Measurements from ENCODE around the gene TBATA.

TBATA gene

DNA sequence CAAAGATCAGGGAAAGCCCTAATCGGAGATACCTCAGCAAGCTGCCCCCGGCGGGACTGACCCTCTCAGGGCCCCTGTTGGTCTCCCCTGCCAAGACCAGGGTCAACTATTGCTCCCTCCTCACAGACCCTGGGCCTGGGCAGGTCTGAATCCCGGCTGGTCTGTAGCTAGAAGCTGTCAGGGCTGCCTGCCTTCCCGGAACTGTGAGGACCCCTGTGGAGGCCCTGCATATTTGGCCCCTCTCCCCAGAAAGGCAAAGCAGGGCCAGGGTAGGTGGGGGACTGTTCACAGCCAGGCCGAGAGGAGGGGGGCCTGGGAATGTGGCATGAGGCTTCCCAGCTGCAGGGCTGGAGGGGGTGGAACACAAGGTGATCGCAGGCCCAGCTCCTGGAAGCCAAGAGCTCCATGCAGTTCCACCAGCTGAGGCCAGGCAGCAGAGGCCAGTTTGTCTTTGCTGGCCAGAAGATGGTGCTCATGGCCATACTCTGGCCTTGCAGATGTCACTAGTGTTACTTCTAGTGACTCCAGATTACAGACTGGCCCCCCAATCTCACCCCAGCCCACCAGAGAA, 24.1 kb downstream of the TBATA start:
- no peak for DNase-seq

DNA sequence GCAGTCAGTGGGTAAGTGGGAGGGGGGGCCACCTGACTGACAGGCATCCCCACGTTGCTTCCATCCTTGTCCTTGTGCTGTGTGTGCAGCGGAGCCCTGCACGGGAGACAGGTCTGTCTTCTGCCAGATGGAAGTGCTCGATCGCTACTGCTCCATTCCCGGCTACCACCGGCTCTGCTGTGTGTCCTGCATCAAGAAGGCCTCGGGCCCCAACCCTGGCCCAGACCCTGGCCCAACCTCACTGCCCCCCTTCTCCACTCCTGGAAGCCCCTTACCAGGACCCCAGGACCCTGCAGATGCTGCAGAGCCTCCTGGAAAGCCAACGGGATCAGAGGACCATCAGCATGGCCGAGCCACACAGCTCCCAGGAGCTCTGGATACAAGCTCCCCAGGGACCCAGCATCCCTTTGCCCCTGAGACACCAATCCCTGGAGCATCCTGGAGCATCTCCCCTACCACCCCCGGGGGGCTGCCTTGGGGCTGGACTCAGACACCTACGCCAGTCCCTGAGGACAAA, 24.8 kb downstream of the TBATA start:
- no peak for DNase-seq

GRCh38 chr10:70759781-70760180, 25.4 kb downstream of the TBATA start:
- DNase-seq: no peak

DNA sequence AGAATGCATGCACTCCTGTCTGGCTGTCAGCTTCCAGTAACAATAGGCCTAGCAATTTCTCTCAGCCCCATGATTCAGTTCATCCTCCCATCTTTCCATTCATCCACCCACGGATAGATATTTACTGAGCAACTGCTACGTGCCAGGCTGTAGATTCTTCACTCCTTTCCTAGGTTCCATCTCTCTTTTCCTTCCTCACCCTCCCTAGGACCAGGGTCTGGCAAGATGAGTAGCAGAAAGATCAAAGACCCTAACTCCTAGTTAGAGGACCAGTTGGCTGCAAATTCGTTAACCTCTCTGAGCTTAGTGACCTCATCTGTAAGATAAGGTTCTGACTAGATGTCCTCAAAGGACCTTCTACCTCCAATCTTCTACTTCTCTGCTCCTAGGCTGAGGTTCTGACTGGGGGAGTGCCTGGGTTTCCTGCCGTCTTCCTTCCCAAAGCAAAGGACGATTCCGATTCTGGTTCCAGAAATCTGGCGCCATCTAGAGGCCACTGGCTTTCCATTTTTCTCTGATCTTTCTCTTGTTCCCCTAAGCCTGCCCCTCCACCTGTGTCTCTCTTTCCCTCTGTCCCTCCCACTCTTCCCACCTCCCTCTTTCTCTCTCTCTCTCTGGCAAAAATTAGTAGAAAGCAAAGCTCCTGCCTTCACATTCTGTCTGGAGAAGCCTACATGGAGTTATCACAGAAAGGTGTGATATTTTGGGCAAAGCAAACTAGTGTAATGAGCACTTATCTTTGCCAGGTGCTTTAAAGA, 26.2 kb downstream of the TBATA start:
- peak; percentile 60 to 77 for DNase-seq

- no peak for DNase-seq
Measured at GRCh38 chr10:70757856-70758255, 27.3 kb downstream of the TBATA start.

DNA sequence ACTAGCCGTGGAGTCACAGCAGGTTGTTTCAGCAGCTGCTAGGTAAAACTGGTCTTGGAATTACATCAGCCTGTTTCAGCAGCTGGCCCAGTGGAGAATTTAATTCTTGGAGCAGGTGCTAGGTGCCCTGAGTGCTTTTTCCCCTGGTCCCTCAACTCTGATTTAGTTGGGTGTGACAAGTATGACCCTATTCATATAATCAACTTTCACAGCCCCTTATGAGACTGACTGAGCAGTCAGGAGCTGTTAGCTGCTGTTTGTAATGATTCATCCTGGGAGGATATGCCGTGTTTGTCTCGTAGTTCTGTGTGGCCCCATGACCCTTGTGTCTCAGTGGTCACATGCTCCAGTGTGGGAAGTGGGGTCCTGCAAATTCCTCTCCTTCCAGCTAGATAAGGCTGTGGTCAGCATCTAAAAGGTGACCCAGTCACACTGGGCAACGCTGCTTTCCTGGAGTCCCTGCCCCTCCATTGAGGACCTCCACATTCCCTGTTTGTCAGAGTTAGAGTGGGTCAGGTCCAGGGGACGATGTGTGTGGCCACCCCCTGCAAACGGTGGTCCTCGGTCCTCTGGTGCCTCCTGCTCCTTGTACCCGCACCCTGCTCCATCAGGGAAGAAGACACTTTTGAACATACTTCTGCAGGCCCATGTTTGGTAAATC, 28.3 kb downstream of the TBATA start:
- DNase-seq: no peak

DNA sequence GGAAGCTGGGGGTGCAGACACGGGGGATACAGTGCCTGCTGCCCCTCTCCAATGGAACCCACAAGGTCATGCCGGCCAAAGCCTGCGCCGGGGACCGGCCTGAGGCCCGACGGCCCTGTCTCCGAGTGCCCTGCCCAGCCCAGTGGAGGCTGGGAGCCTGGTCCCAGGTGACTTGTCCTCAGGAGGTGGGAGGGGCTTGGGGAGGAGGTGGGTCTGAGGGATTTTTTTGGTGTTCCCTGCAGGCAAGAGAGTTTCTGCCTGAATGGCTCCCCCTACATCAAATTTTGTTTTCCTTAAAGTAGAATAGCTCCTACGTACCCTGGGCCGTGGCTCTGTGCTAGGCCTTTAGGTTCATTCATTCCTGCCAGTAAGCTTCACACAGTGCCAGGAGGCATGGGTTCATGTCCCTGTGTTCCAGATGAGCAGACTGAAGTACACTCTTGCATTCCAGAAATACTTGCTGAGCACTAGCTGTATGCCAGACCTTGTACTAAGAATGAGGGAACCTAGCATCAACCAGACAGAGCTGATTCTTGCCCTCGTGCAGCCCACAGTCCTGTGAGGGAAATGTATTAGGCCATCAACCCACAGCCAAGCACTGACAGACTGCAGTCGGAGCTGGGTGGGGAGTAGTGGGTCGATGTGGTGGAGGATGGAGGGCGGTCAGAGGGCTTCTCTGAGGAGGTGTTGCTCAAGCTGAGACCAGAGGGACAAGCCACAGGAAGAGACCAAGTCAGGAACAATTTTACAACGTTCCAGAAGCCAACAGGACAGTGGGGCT, 31.1 kb downstream of the TBATA start:
- no peak for DNase-seq

GRCh38 chr10:70753026-70753663, 32.0 kb downstream of the TBATA start:
- DNase-seq: no peak

DNA sequence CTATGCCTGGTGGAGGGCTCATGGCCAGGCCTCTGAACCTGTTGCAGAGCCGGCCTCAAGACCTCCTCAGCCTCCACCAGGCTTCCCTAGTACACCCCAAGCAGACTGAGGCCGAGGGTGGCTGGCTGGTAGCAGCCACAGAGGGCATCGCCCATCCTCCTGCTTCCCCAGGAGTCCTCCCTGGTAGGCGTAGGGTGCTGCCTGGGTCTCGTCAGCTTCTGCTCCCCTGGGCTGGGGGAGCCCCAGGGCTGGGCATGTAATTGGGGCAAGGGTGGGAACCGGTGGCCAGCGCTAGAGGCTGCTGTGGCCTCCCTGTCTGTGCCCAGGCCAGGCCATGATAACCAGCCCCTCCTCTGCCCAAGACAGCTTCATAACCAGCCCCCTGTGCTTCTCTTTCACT, 32.6 kb downstream of the TBATA start:
- no peak for DNase-seq

- DNase-seq: no peak
Measured at GRCh38 chr10:70751991-70752390, 33.2 kb downstream of the TBATA start.

DNA sequence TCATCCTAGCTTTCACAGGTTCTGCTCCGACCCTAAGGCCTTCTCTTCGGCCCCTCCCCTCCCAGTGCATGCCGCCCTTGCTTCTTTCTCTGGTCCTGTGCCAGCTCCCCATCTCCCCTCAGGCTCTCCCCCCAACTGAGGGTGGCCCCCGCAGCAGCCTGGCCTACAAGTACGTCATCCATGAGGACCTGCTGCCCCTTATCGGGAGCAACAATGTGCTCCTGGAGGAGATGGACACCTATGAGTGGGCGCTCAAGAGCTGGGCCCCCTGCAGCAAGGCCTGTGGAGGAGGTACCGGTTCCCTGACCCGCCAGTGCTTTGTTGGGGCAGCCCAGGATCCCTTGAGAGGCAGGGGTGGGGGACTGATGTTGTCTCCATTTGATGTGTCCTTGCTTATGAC, 33.8 kb downstream of the TBATA start:
- DNase-seq: no peak

DNA sequence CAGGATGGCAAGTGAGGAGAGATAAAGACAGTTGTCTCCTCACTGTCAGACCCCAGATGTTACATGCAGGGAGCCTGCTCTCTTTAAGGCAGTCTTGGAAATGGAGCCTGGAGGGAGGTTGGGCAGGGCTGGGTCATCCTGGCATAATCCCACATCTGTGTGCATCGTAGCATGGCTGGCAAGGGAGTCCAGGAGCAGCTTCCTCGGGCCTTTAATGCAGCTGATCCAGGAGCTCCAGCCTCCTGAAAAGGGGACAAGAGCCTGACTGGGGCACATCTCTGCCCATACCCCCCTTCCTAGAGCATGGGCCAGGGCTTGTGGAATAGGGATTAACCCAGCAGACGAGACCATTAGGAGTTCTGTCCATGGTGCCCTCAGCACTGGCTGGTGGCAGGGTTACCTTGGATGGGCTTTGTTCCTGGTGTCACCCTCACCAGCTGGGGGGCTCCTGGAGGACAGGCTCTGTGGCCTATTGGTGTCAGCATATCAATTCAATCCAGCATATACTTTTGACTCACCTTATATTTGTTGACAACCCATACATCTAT, 34.9 kb downstream of the TBATA start:
- no peak for DNase-seq

- no peak for DNase-seq
Measured at GRCh38 chr10:70749756-70750155, 35.4 kb downstream of the TBATA start.

DNA sequence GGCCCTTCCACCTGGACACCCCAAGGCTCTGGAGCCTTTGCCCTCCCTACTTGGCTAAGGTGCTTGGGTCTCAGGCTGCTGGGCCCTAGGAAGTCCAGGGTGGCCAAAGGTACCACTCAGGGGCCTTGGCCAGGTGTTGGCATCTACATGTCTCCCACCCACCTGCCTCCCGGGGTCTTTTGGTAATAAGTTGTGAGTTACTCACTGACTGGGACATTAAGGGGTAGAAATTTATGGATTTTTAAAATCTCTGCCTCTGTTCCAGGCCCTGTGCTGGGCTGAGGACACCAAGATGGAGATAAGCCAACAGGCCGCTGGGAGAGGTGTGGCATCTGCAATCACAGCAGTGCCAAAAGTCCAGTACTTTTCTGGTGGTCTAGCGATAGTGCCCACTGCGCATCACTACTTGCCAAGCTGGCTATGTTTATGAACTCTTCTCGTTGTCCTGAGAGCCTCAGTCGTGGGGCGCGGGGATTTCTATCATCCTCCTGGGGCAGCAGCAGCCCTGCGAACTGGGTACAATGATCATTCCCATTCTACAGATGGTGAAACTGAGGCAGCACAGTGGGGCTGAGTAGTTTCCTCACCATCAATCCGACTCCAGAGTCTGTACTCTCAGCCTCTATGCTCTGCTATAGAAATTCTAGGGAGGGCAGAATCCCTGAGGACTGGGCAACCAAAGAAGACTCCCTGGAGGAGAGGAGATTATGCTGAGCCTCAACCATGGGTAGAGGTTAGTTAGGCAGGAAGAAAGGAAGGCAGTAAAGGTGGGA, 36.2 kb downstream of the TBATA start:
- DNase-seq: no peak

- DNase-seq: no peak
Measured at GRCh38 chr10:70748305-70748704, 36.9 kb downstream of the TBATA start.

DNA sequence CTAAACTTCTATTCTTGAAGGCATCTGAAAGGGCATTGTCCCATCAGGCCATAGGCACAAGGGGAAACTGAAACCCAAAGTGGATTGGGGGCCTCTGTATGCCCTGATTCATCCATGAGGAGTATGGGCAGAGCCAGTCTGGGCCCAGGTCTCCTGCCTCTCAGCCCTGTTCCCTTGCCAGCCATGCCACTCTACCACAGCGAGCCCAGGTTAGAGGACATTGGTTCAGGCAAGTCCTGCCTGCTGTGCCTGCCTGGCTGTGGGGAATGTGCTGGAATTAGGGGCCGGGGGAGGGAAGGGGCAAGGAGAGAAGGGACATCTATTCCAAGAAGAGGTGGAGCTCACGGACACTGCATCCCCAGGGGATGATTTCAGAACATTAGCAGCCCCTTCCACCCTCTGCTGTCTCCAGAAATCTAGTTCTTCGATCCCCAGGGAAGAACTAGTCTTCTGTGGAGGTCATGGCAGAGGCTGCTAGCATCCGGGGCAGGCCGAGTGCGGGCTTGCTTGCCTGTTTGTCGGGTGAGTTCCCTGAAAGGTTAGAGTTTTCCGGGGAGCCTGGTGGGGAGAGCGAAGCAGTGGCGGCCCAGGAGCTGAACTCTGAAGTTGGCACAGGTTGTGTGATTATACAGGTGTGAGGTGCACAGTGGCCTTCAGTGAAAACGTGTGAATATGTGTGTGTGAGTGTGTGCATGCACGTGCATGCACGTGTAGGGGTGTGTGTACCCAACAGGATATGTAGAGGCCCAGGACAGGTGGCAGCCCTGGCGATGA, 37.8 kb downstream of the TBATA start:
- no peak for DNase-seq

- no peak for DNase-seq
Measured at GRCh38 chr10:70745555-70745954, 39.6 kb downstream of the TBATA start.

GRCh38 chr10:70744617-70745143, 40.5 kb downstream of the TBATA start:
- DNase-seq: no peak

- no peak for DNase-seq
Measured at GRCh38 chr10:70743879-70744278, 41.3 kb downstream of the TBATA start.

GRCh38 chr10:70743430-70743788, 41.8 kb downstream of the TBATA start:
- no peak for DNase-seq
